CD4-positive, CD25-positive, alpha-beta regulatory T cell (primary cell): ENCODE measurements around the gene AQP7. TPM values are rescaled to one million over a fixed set of nuclear protein-coding genes. Genes with fewer than 3 reads are reported as not detected.
A peak's percentile ranks its signal among the peaks of the same experiment; 100 is the strongest.
"Not testable (repeated sequence)": the region's sequence is repeated elsewhere in the genome, so short reads cannot be mapped to it uniquely, and the experiment has no call there.

ENCODE experiments used
- ATAC-seq, 2 donors: fragments of 150-1000 bp; cut with Tn5 transposase; one replicate each; pipeline ENCODE4 v1.10.0; 2021; ENCODE audit warnings: low read depth in 2 of 2, moderate number of reproducible peaks in 2 of 2, moderate library complexity in 1 of 2
- DNase-seq, 3 donors: peaks; one replicate each; pipeline versions ENCODE4 v3.0.0 to v3.0.0-alpha.2; 2012 to 2022; ENCODE audit warnings: mixed read lengths in 1 of 3
- H3K27ac ChIP-seq: one replicate; pipeline ENCODE4 v1.7.0; 2013; ENCODE audit warnings: mild to moderate bottlenecking, low read length; ENCODE audit not compliant: insufficient read depth, poor library complexity, severe bottlenecking
- H3K27me3 ChIP-seq: one replicate; pipeline ENCODE4 v1.7.0; 2013; ENCODE audit warnings: low read length; ENCODE audit not compliant: control insufficient read depth, insufficient read depth
- H3K36me3 ChIP-seq: one replicate; pipeline ENCODE4 v1.7.0; 2013; ENCODE audit warnings: mild to moderate bottlenecking, low read length, moderate library complexity; ENCODE audit not compliant: control insufficient read depth, insufficient read depth
- H3K4me1 ChIP-seq: 2 replicates; pipeline ENCODE4 v1.7.0; 2013; ENCODE audit warnings: mild to moderate bottlenecking, low read length; ENCODE audit not compliant: insufficient read depth, control insufficient read depth, poor library complexity, severe bottlenecking
- H3K4me3 ChIP-seq: one replicate; pipeline ENCODE4 v1.7.0; 2013; ENCODE audit warnings: low read depth, mild to moderate bottlenecking, low read length, moderate library complexity
- H3K9me3 ChIP-seq, 2 experiments: 1 replicate in 1 of 2; 2 replicates in 1 of 2; pipeline ENCODE4 v1.7.0; 2013; ENCODE audit warnings: low read length in 2 of 2, mild to moderate bottlenecking in 1 of 2, moderate library complexity in 1 of 2; ENCODE audit not compliant: control insufficient read depth in 2 of 2
- H3K27ac Mint-ChIP-seq, 3 donors: one replicate each; pipeline ENCODE4 v1.8.0; 2020 to 2022; ENCODE audit warnings: mild to moderate bottlenecking in 3 of 3, mixed read lengths in 3 of 3, moderate library complexity in 2 of 3
- H3K27me3 Mint-ChIP-seq: one replicate; pipeline ENCODE4 v1.8.0; 2022; ENCODE audit warnings: mild to moderate bottlenecking, mixed read lengths
- H3K36me3 Mint-ChIP-seq: one replicate; pipeline ENCODE4 v1.8.0; 2020; ENCODE audit warnings: mixed read lengths
- H3K4me1 Mint-ChIP-seq, 4 donors: one replicate each; pipeline ENCODE4 v1.8.0; 2020 to 2022; ENCODE audit warnings: mixed read lengths in 4 of 4, mild to moderate bottlenecking in 1 of 4
- H3K4me3 Mint-ChIP-seq, 4 donors: one replicate each; pipeline ENCODE4 v1.8.0; 2020 to 2022; ENCODE audit warnings: mild to moderate bottlenecking in 4 of 4, mixed read lengths in 4 of 4, moderate library complexity in 3 of 4
- H3K9me3 Mint-ChIP-seq, 7 donors: one replicate each; pipeline ENCODE4 v1.8.0; 2020 to 2022; ENCODE audit warnings: mixed read lengths in 7 of 7, mild to moderate bottlenecking in 3 of 7, moderate library complexity in 2 of 7
- polyA plus RNA-seq, 4 donors: library from polyadenylated mRNA; unstranded; fragments of 300-500 nt; fragmentation: Illumina TruSeq; gene quantifications; one replicate each; pipeline ENCODE4 v1.2.3, GENCODE V29; 2021
- total RNA-seq: library from RNA; stranded (reverse); gene quantifications from one replicate; pipeline ENCODE4 v1.2.3, GENCODE V29; 2022

AQP7 gene
- total and polyA plus RNA-seq, 5 donors from 2014 or later: 0.15 to 1.0 (median 0.45) TPM

- H3K27ac ChIP-seq, H3K36me3 Mint-ChIP-seq, ATAC-seq, DNase-seq, H3K4me1 ChIP-seq, H3K27me3 ChIP-seq, H3K9me3 Mint-ChIP-seq, H3K9me3 ChIP-seq, H3K4me1 Mint-ChIP-seq, H3K4me3 Mint-ChIP-seq, H3K36me3 ChIP-seq, H3K4me3 ChIP-seq: not testable (repeated sequence)
- Mint-ChIP-seq H3K27ac (peak overlapping the region in 1 of 3 donors; percentile 3), H3K27me3 (peaks cover 15% of the 10 kb centered on the region)
These were observed 8.4 kb downstream of the AQP7 start for GRCh38 chr9:33393986-33394385.

- Histone ChIP-seq H3K27me3 (no peaks in the 10 kb centered on the region), H3K9me3 (no peaks in the 10 kb centered on the region), H3K27ac (no peak overlapping the region), H3K4me1 (no peaks in the 10 kb centered on the region), H3K4me3 (no peak overlapping the region), H3K36me3 (no peaks in the 10 kb centered on the region)
- H3K27me3 Mint-ChIP-seq: peaks cover 16% of the 10 kb centered on the region
- H3K4me1 Mint-ChIP-seq: no peaks in the 10 kb centered on the region
- ATAC-seq (no peak), DNase-seq (no peak)
- H3K4me3 Mint-ChIP-seq: no peak overlapping the region
- H3K9me3 Mint-ChIP-seq: no peaks in the 10 kb centered on the region
- H3K27ac Mint-ChIP-seq: peak overlapping the region in 1 of 3 donors; percentile 3
- no peaks in the 10 kb centered on the region for H3K36me3 Mint-ChIP-seq
These were observed 8.8 kb downstream of the AQP7 start for GRCh38 chr9:33393581-33393980.

GRCh38 chr9:33392591-33393021 lies 9.8 kb downstream of the AQP7 start:
- H3K27ac ChIP-seq, H3K27me3 ChIP-seq, H3K4me1 Mint-ChIP-seq, H3K4me1 ChIP-seq, H3K27ac Mint-ChIP-seq, H3K36me3 Mint-ChIP-seq, H3K36me3 ChIP-seq, H3K9me3 Mint-ChIP-seq, H3K9me3 ChIP-seq, H3K4me3 ChIP-seq, DNase-seq, ATAC-seq, H3K4me3 Mint-ChIP-seq: not testable (repeated sequence)
- peaks cover 22% of the 10 kb centered on the region for H3K27me3 Mint-ChIP-seq

- H3K36me3 ChIP-seq, H3K4me1 Mint-ChIP-seq, ATAC-seq: not testable (repeated sequence)
These were observed 11.1 kb downstream of the AQP7 start for GRCh38 chr9:33391111-33391771.

GRCh38 chr9:33388110-33388994 lies 14.0 kb downstream of the AQP7 start:
- no peak for DNase-seq
- Histone ChIP-seq H3K27ac (no peak overlapping the region), H3K4me3 (no peak overlapping the region), H3K27me3 (no peaks in the 10 kb centered on the region), H3K36me3 (no peaks in the 10 kb centered on the region), H3K4me1 (no peaks in the 10 kb centered on the region), H3K9me3 (no peaks in the 10 kb centered on the region)
- Mint-ChIP-seq H3K9me3 (no peaks in the 10 kb centered on the region), H3K4me3 (no peak overlapping the region), H3K36me3 (no peaks in the 10 kb centered on the region), H3K4me1 (peaks cover 0 to 6% (median 0%) of the 10 kb centered on the region in 4 donors), H3K27ac (peak overlapping the region in 1 of 3 donors; percentile 4), H3K27me3 (peaks cover 11% of the 10 kb centered on the region)
- no peak for ATAC-seq

More at GRCh38 chr9:33391111-33391771, 11.1 kb downstream of the AQP7 start:
- not testable (repeated sequence) for DNase-seq, H3K9me3 ChIP-seq, H3K27ac Mint-ChIP-seq, H3K4me3 Mint-ChIP-seq, H3K27me3 ChIP-seq, H3K36me3 Mint-ChIP-seq, H3K4me3 ChIP-seq, H3K9me3 Mint-ChIP-seq, H3K4me1 ChIP-seq, H3K27ac ChIP-seq
- H3K27me3 Mint-ChIP-seq: peaks cover 22% of the 10 kb centered on the region

GRCh38 chr9:33386998-33387397 lies 15.4 kb downstream of the AQP7 start:
- not testable (repeated sequence) for H3K27ac Mint-ChIP-seq, DNase-seq, H3K9me3 ChIP-seq, H3K4me1 Mint-ChIP-seq, H3K4me3 ChIP-seq, H3K36me3 Mint-ChIP-seq, H3K4me3 Mint-ChIP-seq, H3K9me3 Mint-ChIP-seq, H3K4me1 ChIP-seq, ATAC-seq, H3K36me3 ChIP-seq, H3K27ac ChIP-seq, H3K27me3 ChIP-seq
- peaks cover 11% of the 10 kb centered on the region for H3K27me3 Mint-ChIP-seq

- not testable (repeated sequence) for H3K36me3 Mint-ChIP-seq, H3K27ac ChIP-seq, H3K9me3 Mint-ChIP-seq, H3K4me1 ChIP-seq, DNase-seq, H3K36me3 ChIP-seq, H3K9me3 ChIP-seq, ATAC-seq, H3K27ac Mint-ChIP-seq, H3K4me1 Mint-ChIP-seq, H3K27me3 ChIP-seq, H3K4me3 Mint-ChIP-seq, H3K4me3 ChIP-seq
- H3K27me3 Mint-ChIP-seq: peaks cover 11% of the 10 kb centered on the region
These were observed 15.7 kb downstream of the AQP7 start for GRCh38 chr9:33386641-33386996.
